ENCODE results near the gene RUNX3. TPM values are rescaled to one million over a fixed set of nuclear protein-coding genes. Genes with fewer than 3 reads are reported as not detected.

RUNX3 gene
- total and polyA plus RNA-seq, 2 of the 8 experiments (the other 6 are each of a cell fraction or from before 2014, with no cell fraction given): 0.62 to 0.82 TPM

DNA sequence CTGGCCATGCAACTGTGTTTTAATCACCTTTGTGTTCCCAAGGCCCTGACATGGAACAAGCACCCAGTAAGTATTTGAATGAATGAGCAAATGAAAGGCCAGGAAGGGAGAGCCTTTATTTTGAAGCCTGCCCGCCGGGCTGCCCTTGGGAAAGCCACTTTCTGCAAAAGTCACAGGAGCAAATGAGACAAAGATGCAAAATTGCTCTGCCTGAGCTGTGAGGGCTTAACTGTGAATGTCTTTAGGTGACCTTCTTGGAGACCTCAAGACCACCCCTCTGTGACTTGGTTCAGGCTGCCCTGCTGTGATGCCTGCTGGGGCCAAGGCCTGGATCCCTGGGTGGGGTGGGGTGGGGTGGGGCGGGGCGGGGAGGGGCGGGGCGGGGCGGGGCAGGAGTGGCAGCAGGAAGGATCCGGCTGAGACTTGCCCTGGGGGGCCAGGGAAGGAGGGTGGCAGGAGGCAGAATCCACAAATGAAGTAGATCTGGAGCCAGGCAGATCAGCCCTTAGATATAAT lies 54.0 kb downstream of the RUNX3 start (continued):
- TF ChIP-seq TEAD4 (IDR thresholded peaks at IDR 0.05; ENCODE audit: low read depth, low read length) (no peak), HDAC2 (IDR thresholded peaks at IDR 0.05; ENCODE audit: borderline replicate concordance in 1 of 2, low read depth in 2 of 2, low read length in 2 of 2) (no peak), SUZ12 (IDR thresholded peaks at IDR 0.05; ENCODE audit: low read length) (no peak), SP1 (IDR thresholded peaks at IDR 0.05; ENCODE audit: low read depth, low read length) (no peak), NANOG (IDR thresholded peaks at IDR 0.05; ENCODE audit: insufficient read depth, low read depth, low read length, poor library complexity, severe bottlenecking) (no peak)

Measured in H1 (cell line).